ENCODE measurements around the gene CGB3.
"Not testable (repeated sequence)": the region's sequence is repeated elsewhere in the genome, so short reads cannot be mapped to it uniquely, and the experiment has no call there.

Gene CGB3

DNA sequence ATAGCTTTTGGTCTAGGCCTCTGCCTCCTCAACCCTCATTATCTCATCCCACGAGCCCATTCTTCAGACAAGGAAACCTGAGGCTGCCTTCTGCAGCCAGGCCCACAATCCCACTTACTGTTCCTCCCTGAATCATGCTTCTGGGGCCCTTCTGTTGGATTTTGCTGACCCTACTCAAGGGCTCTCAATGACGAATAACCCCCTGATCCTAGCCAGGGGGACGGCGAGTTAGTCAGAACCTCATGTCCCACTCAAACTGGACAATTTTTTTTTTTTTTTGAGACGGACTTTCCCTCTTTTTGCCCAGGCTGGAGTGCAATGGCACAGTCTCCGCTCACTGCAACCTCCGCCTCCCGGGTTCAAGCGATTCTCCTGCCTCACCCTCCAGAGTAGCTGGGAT lies 2.0 kb downstream of the CGB3 start:
- DNase-seq: no peak
- H3K27me3 Mint-ChIP-seq (ENCODE audit: low read depth, poor library complexity): peaks cover 38% of the 10 kb centered on the region
- no peak overlapping the region for H3K27ac Mint-ChIP-seq
- no peaks in the 10 kb centered on the region for H3K9me3 Mint-ChIP-seq
- H3K36me3 Mint-ChIP-seq (ENCODE audit: low read depth): no peaks in the 10 kb centered on the region
- TF ChIP-seq, protein P1, sequence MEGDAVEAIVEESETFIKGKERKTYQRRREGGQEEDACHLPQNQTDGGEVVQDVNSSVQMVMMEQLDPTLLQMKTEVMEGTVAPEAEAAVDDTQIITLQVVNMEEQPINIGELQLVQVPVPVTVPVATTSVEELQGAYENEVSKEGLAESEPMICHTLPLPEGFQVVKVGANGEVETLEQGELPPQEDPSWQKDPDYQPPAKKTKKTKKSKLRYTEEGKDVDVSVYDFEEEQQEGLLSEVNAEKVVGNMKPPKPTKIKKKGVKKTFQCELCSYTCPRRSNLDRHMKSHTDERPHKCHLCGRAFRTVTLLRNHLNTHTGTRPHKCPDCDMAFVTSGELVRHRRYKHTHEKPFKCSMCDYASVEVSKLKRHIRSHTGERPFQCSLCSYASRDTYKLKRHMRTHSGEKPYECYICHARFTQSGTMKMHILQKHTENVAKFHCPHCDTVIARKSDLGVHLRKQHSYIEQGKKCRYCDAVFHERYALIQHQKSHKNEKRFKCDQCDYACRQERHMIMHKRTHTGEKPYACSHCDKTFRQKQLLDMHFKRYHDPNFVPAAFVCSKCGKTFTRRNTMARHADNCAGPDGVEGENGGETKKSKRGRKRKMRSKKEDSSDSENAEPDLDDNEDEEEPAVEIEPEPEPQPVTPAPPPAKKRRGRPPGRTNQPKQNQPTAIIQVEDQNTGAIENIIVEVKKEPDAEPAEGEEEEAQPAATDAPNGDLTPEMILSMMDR (IDR thresholded peaks at IDR 0.05): no peak
- no peak overlapping the region for H3K4me3 Mint-ChIP-seq
- peaks cover 28% of the 10 kb centered on the region for H3K4me1 Mint-ChIP-seq

DNA sequence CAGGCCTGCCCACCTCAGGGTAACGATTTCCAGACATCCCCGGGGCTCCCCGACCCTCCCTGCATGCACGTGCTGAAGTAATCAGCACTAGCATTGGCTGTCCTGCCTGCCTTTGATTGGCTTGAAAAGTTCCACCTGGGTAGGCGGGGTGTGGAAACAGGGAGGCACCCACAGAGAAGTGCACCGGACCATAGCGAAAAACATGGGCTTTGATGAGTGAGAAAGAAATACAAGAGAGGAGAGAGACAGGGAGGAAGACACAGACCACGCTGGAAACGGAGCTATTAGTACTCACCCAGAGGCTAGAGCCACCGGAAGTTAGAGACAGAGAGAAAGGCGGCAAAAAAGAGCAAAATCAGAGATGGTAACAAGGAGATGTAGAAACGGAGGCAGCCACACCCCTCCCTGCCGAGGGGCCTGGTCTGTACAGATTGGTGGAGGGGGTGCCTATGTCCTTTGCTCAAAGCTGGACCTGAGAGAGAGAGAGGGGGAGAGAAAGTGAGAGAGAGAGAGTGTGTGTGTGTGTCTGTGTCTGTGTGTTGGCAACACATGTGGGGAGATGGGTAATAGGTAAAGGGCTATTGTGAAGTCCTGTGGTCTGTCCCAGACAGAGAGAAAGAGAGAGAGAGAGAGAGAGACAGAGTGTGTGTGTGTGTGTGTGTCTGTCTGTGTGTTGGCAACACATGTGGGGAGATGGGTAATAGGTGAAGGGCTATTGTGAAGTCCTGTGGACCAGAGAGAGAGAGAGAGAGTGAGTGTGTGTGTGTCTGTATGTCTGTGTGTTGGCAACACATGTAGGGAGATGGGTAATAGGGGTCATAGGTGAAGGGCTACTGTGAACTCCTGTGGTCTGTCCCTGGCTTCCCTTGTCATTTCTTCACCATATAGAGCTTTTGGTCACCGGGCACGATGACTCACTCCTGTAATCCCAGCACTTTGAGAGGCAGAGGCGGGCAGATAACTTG lies 2.9 kb downstream of the CGB3 start:
- TF ChIP-seq, protein P1 (IDR thresholded peaks at IDR 0.05): no peak
- no peaks in the 10 kb centered on the region for H3K36me3 Mint-ChIP-seq (ENCODE audit: low read depth)
- no peaks in the 10 kb centered on the region for H3K9me3 Mint-ChIP-seq
- peak; percentile 26 for DNase-seq
- peaks cover 28% of the 10 kb centered on the region for H3K4me1 Mint-ChIP-seq
- no peak overlapping the region for H3K4me3 Mint-ChIP-seq
- H3K27me3 Mint-ChIP-seq (ENCODE audit: low read depth, poor library complexity): peaks cover 38% of the 10 kb centered on the region
- peak overlapping the region; percentile 55 for H3K27ac Mint-ChIP-seq

DNA sequence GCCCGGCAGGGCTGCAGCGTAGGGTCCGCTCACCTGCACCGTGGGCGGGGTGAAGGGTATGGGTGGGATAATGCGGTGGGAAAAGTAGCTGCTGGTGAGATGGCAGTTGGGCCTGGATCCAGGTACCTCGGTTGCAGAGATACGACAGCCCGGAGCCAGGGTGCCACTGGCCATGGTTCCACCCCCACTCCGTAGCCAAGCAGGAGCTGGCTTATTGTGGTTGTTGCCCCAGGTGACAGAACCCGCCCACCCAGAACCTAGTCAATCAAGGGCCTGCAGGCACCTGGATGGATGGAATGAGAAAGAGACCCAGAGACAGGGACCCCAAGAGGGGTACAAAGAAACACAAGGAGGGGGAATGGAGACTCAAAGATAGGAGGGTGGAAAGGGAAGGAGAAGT lies 3.8 kb downstream of the CGB3 start:
- Mint-ChIP-seq H3K27ac (no peak overlapping the region), H3K27me3 (ENCODE audit: low read depth, poor library complexity) (peaks cover 33% of the 10 kb centered on the region), H3K36me3 (ENCODE audit: low read depth) (peaks cover 7% of the 10 kb centered on the region), H3K9me3 (no peaks in the 10 kb centered on the region), H3K4me1 (peaks cover 28% of the 10 kb centered on the region), H3K4me3 (no peak overlapping the region)
- TF ChIP-seq, protein P1 (IDR thresholded peaks at IDR 0.05): no peak
- no peak for DNase-seq

DNA sequence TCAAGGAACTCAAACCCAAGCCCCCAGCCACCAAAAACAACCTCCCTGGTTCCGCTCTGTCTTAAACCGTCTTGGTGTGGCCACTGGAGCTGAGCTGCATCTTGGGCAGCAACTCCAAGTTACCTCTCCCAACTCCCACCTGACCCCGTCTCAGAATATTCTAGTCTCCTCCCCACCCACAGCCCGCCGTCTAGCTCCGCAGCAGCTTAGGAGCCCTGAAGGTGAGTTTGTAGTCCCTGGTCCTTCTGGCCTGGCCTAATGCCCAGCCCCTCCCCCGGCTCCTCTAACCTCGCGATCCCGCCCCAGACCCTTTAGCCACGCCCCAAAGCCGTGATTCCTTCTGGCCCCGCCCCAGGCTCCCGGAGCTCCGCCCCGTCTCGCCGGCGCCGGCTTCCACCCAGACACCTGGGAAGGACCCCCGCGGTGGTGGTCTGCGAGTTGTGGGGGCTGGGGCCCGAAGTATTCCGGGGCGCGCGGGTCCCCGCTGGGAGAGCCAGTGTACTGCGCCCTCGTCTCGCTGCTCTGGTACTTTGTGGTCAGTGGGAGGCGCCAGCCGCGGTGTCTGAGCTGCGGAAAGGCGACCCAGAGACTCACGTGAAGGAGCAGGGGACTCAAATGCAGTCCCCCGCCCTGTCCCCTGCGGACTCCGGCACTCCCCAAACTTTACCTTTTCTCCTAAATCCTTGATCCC lies 4.7 kb downstream of the CGB3 start:
- no peak overlapping the region for H3K27ac Mint-ChIP-seq
- no peaks in the 10 kb centered on the region for H3K9me3 Mint-ChIP-seq
- H3K36me3 Mint-ChIP-seq (ENCODE audit: low read depth): peaks cover 11% of the 10 kb centered on the region
- peak overlapping the region; percentile 68 for H3K4me3 Mint-ChIP-seq
- H3K4me1 Mint-ChIP-seq: peaks cover 28% of the 10 kb centered on the region
- peak; percentile 57 for DNase-seq
- peaks cover 33% of the 10 kb centered on the region for H3K27me3 Mint-ChIP-seq (ENCODE audit: low read depth, poor library complexity)
- TF ChIP-seq, protein P1 (IDR thresholded peaks at IDR 0.05): no peak

DNA sequence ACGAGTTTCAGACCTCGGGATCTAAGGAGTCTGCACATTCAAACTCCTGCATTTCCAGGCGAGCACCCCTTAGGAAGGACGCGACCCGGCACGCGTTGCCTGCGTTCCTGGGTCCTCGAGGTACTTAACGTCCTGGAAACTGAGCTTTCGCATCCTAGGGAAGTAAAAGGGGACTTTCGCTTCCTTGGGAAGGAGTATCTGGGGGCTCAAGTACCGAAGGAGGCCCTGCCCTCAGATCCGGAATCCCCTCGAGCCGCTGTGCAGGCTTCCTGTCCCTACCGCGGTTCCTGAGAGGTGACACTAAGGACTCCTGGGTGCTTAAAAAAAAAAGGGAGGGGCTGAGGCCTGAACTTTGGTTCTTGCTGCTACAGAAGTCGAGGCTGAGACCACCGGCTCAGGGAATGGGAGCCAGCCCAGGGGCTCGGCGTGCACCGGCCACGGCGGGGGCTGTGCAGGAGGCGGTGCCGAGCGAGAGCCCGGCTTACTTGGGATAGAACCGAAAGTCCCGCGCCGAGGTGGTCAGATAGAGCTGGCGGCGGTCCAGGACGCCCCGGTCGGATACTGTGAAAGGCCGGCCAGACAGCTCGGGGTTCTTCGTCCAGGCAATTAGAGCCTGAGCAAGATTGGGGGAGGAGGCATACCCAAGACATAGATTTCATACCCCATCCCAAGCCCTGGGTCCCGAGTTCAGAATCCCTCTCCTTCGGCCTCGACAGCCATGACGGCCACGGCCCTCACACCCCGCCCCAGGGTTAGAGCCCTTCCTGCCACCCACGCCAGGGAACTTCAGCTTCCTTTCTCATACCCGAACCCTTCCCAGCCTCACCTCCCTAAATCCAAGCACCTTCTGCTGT lies 5.5 kb downstream of the CGB3 start:
- not testable (repeated sequence) for H3K9me3 Mint-ChIP-seq, DNase-seq, H3K27ac Mint-ChIP-seq
- Mint-ChIP-seq H3K36me3 (ENCODE audit: low read depth) (peaks cover 16% of the 10 kb centered on the region), H3K27me3 (ENCODE audit: low read depth, poor library complexity) (peaks cover 32% of the 10 kb centered on the region), H3K4me1 (peaks cover 28% of the 10 kb centered on the region), H3K4me3 (peak overlapping the region; percentile 68)

All from nephron progenitor cell (in vitro differentiated cells).